ENCODE data around the gene NEAT1. TPM values are rescaled to one million over a fixed set of nuclear protein-coding genes. Genes with fewer than 3 reads are reported as not detected.
A peak's percentile ranks its signal among the peaks of the same experiment; 100 is the strongest.

The NEAT1 gene
- total RNA-seq, 1 experiment from 2014 or later: 564 TPM

DNA sequence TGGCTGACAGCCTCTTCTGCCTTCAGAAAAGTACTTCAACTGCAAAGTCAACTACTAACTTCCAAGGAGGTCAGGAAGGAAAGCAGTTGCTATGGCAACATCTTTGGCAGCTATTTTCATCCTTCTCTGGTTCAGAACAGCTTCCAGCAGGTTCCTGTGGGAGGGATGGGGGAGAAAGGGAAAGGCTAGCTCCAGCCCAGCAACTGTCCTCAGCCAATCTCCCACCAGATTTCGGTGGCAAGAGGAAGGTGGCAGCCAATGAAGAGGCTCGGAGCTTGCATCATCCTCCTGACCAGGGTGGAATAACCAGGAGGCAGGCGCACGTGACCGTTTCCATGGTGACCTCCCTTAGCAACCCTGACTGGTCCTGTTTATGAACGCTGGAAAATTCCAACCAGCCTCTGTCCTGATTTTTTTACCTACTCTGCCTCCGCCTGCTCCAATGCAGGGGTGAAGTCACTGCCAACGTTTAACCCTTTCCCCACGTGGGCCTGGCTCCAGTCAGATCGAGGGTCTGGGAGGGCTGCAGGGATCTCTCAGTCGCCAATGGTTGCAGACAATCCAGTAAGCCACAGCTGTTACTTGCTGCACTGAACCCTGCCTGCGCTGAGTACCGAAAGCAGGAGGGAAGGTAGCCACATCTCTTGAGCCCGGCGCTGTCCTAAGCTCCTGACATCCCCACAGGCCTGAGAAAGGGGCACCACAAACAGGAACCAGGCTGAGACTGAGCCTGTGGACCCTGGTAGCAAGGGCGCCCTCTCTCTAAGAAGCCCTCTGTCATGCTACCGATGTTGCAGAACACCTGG is 65.1 kb downstream of the NEAT1 start (continued):
- TF ChIP-seq, protein P1, sequence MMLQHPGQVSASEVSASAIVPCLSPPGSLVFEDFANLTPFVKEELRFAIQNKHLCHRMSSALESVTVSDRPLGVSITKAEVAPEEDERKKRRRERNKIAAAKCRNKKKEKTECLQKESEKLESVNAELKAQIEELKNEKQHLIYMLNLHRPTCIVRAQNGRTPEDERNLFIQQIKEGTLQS (IDR thresholded peaks at IDR 0.05): no peak

GRCh38 chr11:65488273-65489034 is 65.9 kb downstream of the NEAT1 start:
- Histone ChIP-seq H3K9me2 (ENCODE audit: insufficient read depth) (no peaks in the 10 kb centered on the region), H2AFZ (ENCODE audit: low read depth, low read length, poor library complexity, severe bottlenecking) (peak overlapping the region; percentile 20), H3K4me1 (ENCODE audit: control insufficient read depth in 1 of 2, insufficient read depth in 2 of 2, low read length in 2 of 2) (peaks cover 88 to 95% of the 10 kb centered on the region in 2 experiments), H3K27ac (ENCODE audit: low read depth, low read length) (peak overlapping the region; percentile 98), H3K9me3 (ENCODE audit: control insufficient read depth in 1 of 2, insufficient read depth in 1 of 2, low read depth in 1 of 2, low read length in 2 of 2) (no peaks in the 10 kb centered on the region), H3K9ac (ENCODE audit: low read length) (peak overlapping the region; percentile 67), H3K4me2 (ENCODE audit: low read length) (peak overlapping the region; percentile 77), H4K20me1 (ENCODE audit: insufficient read depth) (no peaks in the 10 kb centered on the region), H3K27me3 (ENCODE audit: insufficient read depth, low read length) (no peaks in the 10 kb centered on the region), H3K79me2 (ENCODE audit: insufficient read depth, low read length) (0 out of 2 replicates have a peak, but pooled peaks cover 8% of the 10 kb centered on the region), H3K36me3 (ENCODE audit: control insufficient read depth in 1 of 2, insufficient read depth in 2 of 2, low read length in 2 of 2) (no peaks in the 10 kb centered on the region), H3K4me3 (replicated peaks in 1 of 2; ENCODE audit: low read depth in 1 of 2, low read length in 2 of 2) (peak overlapping the region in 1 of 2 experiments; percentile 27; a peak in 2 of 4 replicates)
- BruUV-seq (replicated peaks): no TSS peak
- ChIA-PET POLR2A (interaction anchor here (12.6 to 26.7 kb wide), 3 partner anchors 14 to 67 kb away, joined by 575 to 1499 read pairs (median 910); partner anchors contain the start of genes MALAT1 and NEAT1), CTCF (interaction anchor here (1.2 to 1.4 kb wide), 3 partner anchors 9 to 19 kb away, joined by 7 to 11 read pairs (median 8); no protein-coding TSS in a partner anchor), RAD21 (ENCODE audit: low non-redundant PET in 1 of 2, low total read pairs in 2 of 2, uncharacterized antibody in 2 of 2, unreplicated experiment in 2 of 2) (interaction anchor here in 1 of 2 experiments (1.2 kb wide), 1 partner anchor 9 kb away, joined by 3 read pairs; no protein-coding TSS in a partner anchor)
- DNase-seq (ENCODE audit: low read depth, low spot score): no peak
- intact Hi-C loops (cut with micrococcal nuclease): no loop called here
- TF ChIP-seq POLR2AphosphoS5 (IDR thresholded peaks at IDR 0.05; ENCODE audit: low read depth, low read length) (no peak), SRF (IDR thresholded peaks at IDR 0.05; ENCODE audit: low read depth) (no peak), POLR2A (IDR thresholded peaks at IDR 0.05; ENCODE audit: borderline replicate concordance, extremely low read depth, insufficient read depth, insufficient read length) (no peak)
- TF ChIP-seq, protein P2, sequence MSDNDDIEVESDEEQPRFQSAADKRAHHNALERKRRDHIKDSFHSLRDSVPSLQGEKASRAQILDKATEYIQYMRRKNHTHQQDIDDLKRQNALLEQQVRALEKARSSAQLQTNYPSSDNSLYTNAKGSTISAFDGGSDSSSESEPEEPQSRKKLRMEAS (IDR thresholded peaks at IDR 0.05): no peak
- peak; percentile 3 for ATAC-seq
